SK-N-SH (cell line): ENCODE data around the gene ANKRD18A. TPM values are rescaled to one million over a fixed set of nuclear protein-coding genes. Genes with fewer than 3 reads are reported as not detected.

Experiments
- CTCF ChIA-PET: fragments of 300-600, 350-600 bp; formaldehyde crosslinking; extraction: SDS; loops from one replicate; lab custom pipeline; 2021; lab: Yijun Ruan, JAX
- POLR2A ChIA-PET: fragments of 350-600 bp; sonication (Branson Sonifier 250); formaldehyde crosslinking; extraction: SDS; loops from one replicate; lab custom pipeline; 2020; ENCODE audit warnings: antibody characterized with exemption, inconsistent platforms; lab: Yijun Ruan, JAX
- DNase-seq: peaks from one replicate; pipeline ENCODE4 v3.0.0; 2012
- H2AFZ ChIP-seq: fragments of 200-600 bp; sonication (generic); 2 replicates; pipeline ENCODE4 v1.8.1; 2016; ENCODE audit warnings: antibody characterized with exemption, mild to moderate bottlenecking, low read depth
- H3F3A ChIP-seq: fragments of 200-600 bp; sonication (generic); replicated peaks from 2 replicates; pipeline ENCODE3; 2016; ENCODE audit warnings: antibody characterized with exemption, mild to moderate bottlenecking; ENCODE audit not compliant: insufficient read depth
- H3K27ac ChIP-seq, 2 experiments: fragments of 200-500 bp in 1 of 2; fragments of 200-600 bp in 1 of 2; sonication (Bioruptor generic) in 1 of 2; sonication (generic), shearing (Covaris generic) in 1 of 2; 2 replicates each; pipeline versions ENCODE4 v1.5.1 to v1.6.1; 2014 to 2016; ENCODE audit warnings: low read depth in 2 of 2, inconsistent platforms in 1 of 2, low read length in 1 of 2, mild to moderate bottlenecking in 1 of 2, mixed read lengths in 1 of 2
- H3K27me3 ChIP-seq: fragments of 200-600 bp; sonication (generic), shearing (Covaris generic); 2 replicates; pipeline ENCODE4 v1.6.1; 2016; ENCODE audit warnings: mixed run types; ENCODE audit not compliant: insufficient read depth
- H3K36me3 ChIP-seq, 2 experiments: fragments of 200-500 bp in 1 of 2; fragments of 200-600 bp in 1 of 2; sonication (Bioruptor generic) in 1 of 2; sonication (generic) in 1 of 2; replicated peaks in 1 of 2; 2 replicates each; pipeline versions ENCODE3 to v1.5.1; 2014 to 2016; ENCODE audit warnings: low read length in 1 of 2, mild to moderate bottlenecking in 1 of 2; ENCODE audit not compliant: insufficient read depth in 2 of 2, control insufficient read depth in 1 of 2
- H3K4me1 ChIP-seq, 2 experiments: fragments of 200-500 bp in 1 of 2; fragments of 200-600 bp in 1 of 2; sonication (Bioruptor generic) in 1 of 2; sonication (generic), shearing (Covaris generic) in 1 of 2; 2 replicates each; pipeline versions ENCODE4 v1.5.1 to v1.6.1; 2014 to 2016; ENCODE audit warnings: low read depth in 1 of 2, low read length in 1 of 2, mixed run types in 1 of 2; ENCODE audit not compliant: insufficient read depth in 2 of 2, control insufficient read depth in 1 of 2
- H3K4me2 ChIP-seq: fragments of 200-600 bp; sonication (generic), shearing (Covaris generic); 2 replicates; pipeline ENCODE4 v1.6.1; 2017; ENCODE audit warnings: mixed run types
- H3K4me3 ChIP-seq, 2 experiments: fragments of 200-500 bp in 1 of 2; fragments of 200-600 bp in 1 of 2; sonication (Bioruptor generic) in 1 of 2; sonication (generic), shearing (Covaris generic) in 1 of 2; 2 replicates each; pipeline versions ENCODE4 v1.5.1 to v1.8.1; 2014 to 2016; ENCODE audit warnings: low read depth in 2 of 2, inconsistent platforms in 1 of 2, low read length in 1 of 2, mild to moderate bottlenecking in 1 of 2, mixed read lengths in 1 of 2, moderate library complexity in 1 of 2
- H3K79me2 ChIP-seq: fragments of 200-600 bp; sonication (generic); 2 replicates; pipeline ENCODE4 v1.8.1; 2017; ENCODE audit warnings: mild to moderate bottlenecking; ENCODE audit not compliant: insufficient read depth
- H3K9ac ChIP-seq: fragments of 200-600 bp; sonication (generic); 2 replicates; pipeline ENCODE4 v1.6.1; 2017; ENCODE audit warnings: mixed run types
- H3K9me2 ChIP-seq: fragments of 200-600 bp; sonication (generic); 2 replicates; pipeline ENCODE4 v1.6.1; 2017; ENCODE audit warnings: mixed run types
- H3K9me3 ChIP-seq: fragments of 200-600 bp; sonication (generic); 2 replicates; pipeline ENCODE4 v1.6.1; 2017; ENCODE audit warnings: mixed run types, mild to moderate bottlenecking, moderate library complexity
- H4K20me1 ChIP-seq: fragments of 200-600 bp; sonication (generic); 2 replicates; pipeline ENCODE4 v1.6.1; 2017; ENCODE audit warnings: mild to moderate bottlenecking, mixed run types; ENCODE audit not compliant: insufficient read depth
- CHD2 ChIP-seq: fragments of 150-350 bp; IDR thresholded peaks from 2 replicates; pipeline ENCODE4 v1.6.1; 2018; ENCODE audit warnings: low read length; ENCODE audit not compliant: partially characterized antibody
- ELF1 ChIP-seq: IDR thresholded peaks from 2 replicates; pipeline ENCODE4 v1.4.0; 2012
- EP300 ChIP-seq, 2 experiments: IDR thresholded peaks; 2 replicates each; pipeline versions ENCODE4 v1.4.0 to v1.6.1; 2012; ENCODE audit warnings: borderline replicate concordance in 1 of 2, low read depth in 1 of 2, low read length in 1 of 2
- FOXM1 ChIP-seq: IDR thresholded peaks from 2 replicates; pipeline ENCODE4 v1.4.0; 2012; ENCODE audit warnings: low read depth, mild to moderate bottlenecking
- GATA2 ChIP-seq: sonication (generic); formaldehyde crosslinking; IDR thresholded peaks from 2 replicates; pipeline ENCODE4 v1.5.0; 2020; ENCODE audit warnings: mild to moderate bottlenecking, missing genetic modification reagents
- JUND ChIP-seq: IDR thresholded peaks from 2 replicates; pipeline ENCODE4 v1.4.0; 2012
- MXI1 ChIP-seq: IDR thresholded peaks from 2 replicates; pipeline ENCODE4 v1.6.1; 2012; ENCODE audit warnings: mild to moderate bottlenecking, low read depth, low read length, improper control_type of control experiment
- RCOR1 ChIP-seq: fragments of 150-350 bp; IDR thresholded peaks from 2 replicates; pipeline ENCODE4 v1.6.1; 2017; ENCODE audit warnings: antibody characterized with exemption, low read length
- REST ChIP-seq: IDR thresholded peaks from 2 replicates; pipeline ENCODE4 v1.6.1; 2012; ENCODE audit warnings: mild to moderate bottlenecking, low read depth, low read length, moderate library complexity
- RFX5 ChIP-seq: IDR thresholded peaks from 2 replicates; pipeline ENCODE4 v1.6.1; 2012; ENCODE audit warnings: mild to moderate bottlenecking, improper control_type of control experiment, low read length
- TAF1 ChIP-seq: IDR thresholded peaks from 2 replicates; pipeline ENCODE4 v1.6.1; 2012; ENCODE audit warnings: low read depth, mild to moderate bottlenecking, low read length, moderate library complexity, borderline replicate concordance
- TCF12 ChIP-seq: IDR thresholded peaks from 2 replicates; pipeline ENCODE4 v1.4.0; 2012
- TEAD4 ChIP-seq: IDR thresholded peaks from 2 replicates; pipeline ENCODE4 v1.4.0; 2012; ENCODE audit warnings: mild to moderate bottlenecking, borderline replicate concordance; ENCODE audit not compliant: insufficient read depth
- USF1 ChIP-seq: IDR thresholded peaks from 2 replicates; pipeline ENCODE4 v1.4.0; 2012; ENCODE audit warnings: low read depth, borderline replicate concordance
- ZBTB33 ChIP-seq: IDR thresholded peaks from 2 replicates; pipeline ENCODE4 v1.4.0; 2012; ENCODE audit warnings: low read depth, borderline replicate concordance
- WGBS: methylation state at CpG from one replicate; pipeline ENCODE4 v1.1.6; 2017; ENCODE audit warnings: low lambda C conversion rate; 5-methylcytosine and 5-hydroxymethylcytosine counted together
- polyA plus RNA-seq, 3 experiments: library from polyadenylated mRNA; depleted of rRNA; stranded (reverse); fragments of >200 nt; gene quantifications; 2 replicates each; pipeline ENCODE4 v1.2.3, GENCODE V29; 2012
- TF ChIP-seq, protein P1 (sequence below): fragments of 200-600 bp; sonication (generic); IDR thresholded peaks from 2 replicates; pipeline ENCODE4 v1.6.1; 2017; ENCODE audit warnings: antibody characterized with exemption, mild to moderate bottlenecking, moderate library complexity
- TF ChIP-seq, protein P2 (sequence below): fragments of 150-350 bp; IDR thresholded peaks from 2 replicates; pipeline ENCODE4 v1.6.1; 2016; ENCODE audit warnings: mild to moderate bottlenecking, low read depth, low read length

ANKRD18A gene
- polyA plus RNA-seq, 1 of the 3 experiments (the other 2 are of a cell fraction), result 0.02 TPM

GRCh38 chr9:38526591-38526990, 93.8 kb downstream of the ANKRD18A start:
- H3K79me2 ChIP-seq, result no peaks in the 10 kb centered on the region
- no peak overlapping the region for H3K4me3 ChIP-seq
- no peak overlapping the region for H3K9ac ChIP-seq
- WGBS, result 84% methylated on average over 29 of the region's 38 CpGs
- H3K27ac ChIP-seq, result no peak overlapping the region
- no peaks in the 10 kb centered on the region; the same call in 1 of the 2 replicates for H3K27me3 ChIP-seq
- ChIA-PET CTCF (no interaction called here), POLR2A (no interaction called here)
- H3K36me3 ChIP-seq, result no peaks in the 10 kb centered on the region
- H4K20me1 ChIP-seq, result no peaks in the 10 kb centered on the region
- no peaks in the 10 kb centered on the region for H3K9me2 ChIP-seq
- no peaks in the 10 kb centered on the region for H3K4me1 ChIP-seq
- no peak for DNase-seq
- H3F3A ChIP-seq, result no peaks in the 10 kb centered on the region
- no peaks in the 10 kb centered on the region for H3K9me3 ChIP-seq
- TF ChIP-seq FOXM1, result no peak
- no peak for TF ChIP-seq EP300 (IDR thresholded peaks at IDR 0.05; ENCODE audit: borderline replicate concordance in 1 of 2, low read depth in 1 of 2, low read length in 1 of 2)
- no peak for TF ChIP-seq RFX5
- TF ChIP-seq ZBTB33, result no peak
- TF ChIP-seq TCF12, result no peak
- no peak overlapping the region for H3K4me2 ChIP-seq
- H2AFZ ChIP-seq, result no peak overlapping the region

- no peak overlapping the region for H3K4me3 ChIP-seq
- H3K27ac ChIP-seq, result no peak overlapping the region
- DNase-seq, result no peak
- no peaks in the 10 kb centered on the region for H3K4me1 ChIP-seq
- ChIA-PET POLR2A (no interaction called here), CTCF (no interaction called here)
- no peaks in the 10 kb centered on the region for H3F3A ChIP-seq
- no peak overlapping the region for H2AFZ ChIP-seq
- H4K20me1 ChIP-seq, result no peaks in the 10 kb centered on the region
- no peaks in the 10 kb centered on the region for H3K9me2 ChIP-seq
- H3K9me3 ChIP-seq, result no peaks in the 10 kb centered on the region
- no peaks in the 10 kb centered on the region; the same call in 1 of the 2 replicates for H3K27me3 ChIP-seq
- no peaks in the 10 kb centered on the region for H3K36me3 ChIP-seq
- no peak overlapping the region for H3K4me2 ChIP-seq
- no peaks in the 10 kb centered on the region for H3K79me2 ChIP-seq
- WGBS, result 84% methylated on average over 4 of the region's 5 CpGs
- TF ChIP-seq TEAD4 (no peak), CHD2 (no peak), JUND (no peak), RCOR1 (no peak), EP300 (IDR thresholded peaks at IDR 0.05; ENCODE audit: borderline replicate concordance in 1 of 2, low read depth in 1 of 2, low read length in 1 of 2) (no peak), ELF1 (no peak), GATA2 (CRISPR knock-in tag) (no peak), TAF1 (no peak), FOXM1 (no peak), MXI1 (no peak), REST (no peak), USF1 (no peak), RFX5 (no peak)
- TF ChIP-seq, protein P1, sequence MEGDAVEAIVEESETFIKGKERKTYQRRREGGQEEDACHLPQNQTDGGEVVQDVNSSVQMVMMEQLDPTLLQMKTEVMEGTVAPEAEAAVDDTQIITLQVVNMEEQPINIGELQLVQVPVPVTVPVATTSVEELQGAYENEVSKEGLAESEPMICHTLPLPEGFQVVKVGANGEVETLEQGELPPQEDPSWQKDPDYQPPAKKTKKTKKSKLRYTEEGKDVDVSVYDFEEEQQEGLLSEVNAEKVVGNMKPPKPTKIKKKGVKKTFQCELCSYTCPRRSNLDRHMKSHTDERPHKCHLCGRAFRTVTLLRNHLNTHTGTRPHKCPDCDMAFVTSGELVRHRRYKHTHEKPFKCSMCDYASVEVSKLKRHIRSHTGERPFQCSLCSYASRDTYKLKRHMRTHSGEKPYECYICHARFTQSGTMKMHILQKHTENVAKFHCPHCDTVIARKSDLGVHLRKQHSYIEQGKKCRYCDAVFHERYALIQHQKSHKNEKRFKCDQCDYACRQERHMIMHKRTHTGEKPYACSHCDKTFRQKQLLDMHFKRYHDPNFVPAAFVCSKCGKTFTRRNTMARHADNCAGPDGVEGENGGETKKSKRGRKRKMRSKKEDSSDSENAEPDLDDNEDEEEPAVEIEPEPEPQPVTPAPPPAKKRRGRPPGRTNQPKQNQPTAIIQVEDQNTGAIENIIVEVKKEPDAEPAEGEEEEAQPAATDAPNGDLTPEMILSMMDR, result no peak
- TF ChIP-seq, protein P2, sequence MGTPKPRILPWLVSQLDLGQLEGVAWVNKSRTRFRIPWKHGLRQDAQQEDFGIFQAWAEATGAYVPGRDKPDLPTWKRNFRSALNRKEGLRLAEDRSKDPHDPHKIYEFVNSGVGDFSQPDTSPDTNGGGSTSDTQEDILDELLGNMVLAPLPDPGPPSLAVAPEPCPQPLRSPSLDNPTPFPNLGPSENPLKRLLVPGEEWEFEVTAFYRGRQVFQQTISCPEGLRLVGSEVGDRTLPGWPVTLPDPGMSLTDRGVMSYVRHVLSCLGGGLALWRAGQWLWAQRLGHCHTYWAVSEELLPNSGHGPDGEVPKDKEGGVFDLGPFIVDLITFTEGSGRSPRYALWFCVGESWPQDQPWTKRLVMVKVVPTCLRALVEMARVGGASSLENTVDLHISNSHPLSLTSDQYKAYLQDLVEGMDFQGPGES, result no peak
- no peak overlapping the region for H3K9ac ChIP-seq
Measured at GRCh38 chr9:38523121-38523520, 97.3 kb downstream of the ANKRD18A start.
